ENCODE measurements around the gene CNTNAP2.
"Not testable (repeated sequence)": the region's sequence is repeated elsewhere in the genome, so short reads cannot be mapped to it uniquely, and the experiment has no call there.

CNTNAP2 gene

DNA sequence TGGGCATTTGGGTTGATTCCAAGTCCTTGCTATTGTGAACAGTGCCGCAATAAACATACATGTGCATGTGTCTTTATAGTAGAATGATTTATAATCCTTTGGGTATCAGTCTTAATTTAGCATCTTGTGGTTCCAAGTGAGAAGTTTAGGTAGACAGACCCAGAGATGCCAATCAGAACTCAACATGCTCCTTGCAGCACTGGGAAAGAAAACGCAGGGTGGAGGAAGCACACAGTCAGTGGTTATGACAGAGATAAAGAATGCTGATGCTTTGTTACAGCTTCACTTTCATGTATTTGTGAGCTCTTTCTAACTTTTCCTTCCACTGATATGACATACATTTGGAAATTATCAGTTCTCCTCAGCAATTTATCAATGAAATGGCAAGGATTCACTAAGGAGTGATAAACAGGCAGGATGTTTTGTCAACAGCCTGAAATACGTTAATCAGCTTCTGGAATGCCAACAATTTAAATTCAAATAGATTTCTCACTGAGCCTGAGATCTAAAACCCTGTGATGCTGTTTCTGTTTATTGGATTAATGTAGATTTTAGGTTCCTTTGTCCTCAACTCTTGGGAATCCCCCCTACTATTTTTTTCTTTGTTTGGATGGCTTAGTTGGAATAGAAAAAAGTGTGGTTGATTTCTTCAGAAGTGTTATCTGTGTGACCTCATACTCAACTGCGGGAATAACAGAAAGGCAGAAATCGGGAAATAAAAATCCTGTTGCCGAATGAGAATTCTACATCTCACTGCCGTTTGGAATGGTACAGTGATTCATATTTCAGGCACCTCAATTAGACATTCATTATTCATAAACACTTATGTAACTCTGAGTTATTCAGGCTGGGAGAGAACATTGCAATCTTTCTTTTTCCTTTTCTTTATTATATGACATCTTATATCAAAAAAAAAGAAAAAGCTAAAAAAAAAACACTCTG is 675.0 kb downstream of the CNTNAP2 start:
- DNase-seq: no peak

- no peak for DNase-seq
Observed at GRCh38 chr7:146804620-146805019, 688.0 kb downstream of the CNTNAP2 start.

GRCh38 chr7:146805082-146805481 is 688.5 kb downstream of the CNTNAP2 start:
- no peak for DNase-seq

DNA sequence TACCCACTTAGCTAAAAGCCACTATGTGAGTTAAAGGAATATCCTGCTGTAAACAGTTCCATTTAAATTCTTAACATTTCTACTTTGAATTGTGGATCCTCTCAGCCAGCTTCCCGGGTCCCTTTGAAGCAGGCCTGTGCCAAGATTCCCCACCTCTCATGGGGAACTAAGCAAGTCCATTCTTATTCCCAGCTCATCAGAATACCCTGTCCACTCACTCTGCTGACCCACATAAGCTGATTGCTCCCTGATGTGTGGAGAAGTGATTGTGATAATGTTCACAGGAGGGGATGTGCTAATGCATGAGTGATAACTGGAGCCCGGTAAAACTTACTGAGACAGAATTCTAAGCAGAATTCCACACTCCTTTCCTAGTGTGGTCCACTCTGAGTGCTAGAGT is 709.7 kb downstream of the CNTNAP2 start:
- no peak for DNase-seq

- no peak for DNase-seq
Observed at GRCh38 chr7:146830686-146831085, 714.1 kb downstream of the CNTNAP2 start.

DNA sequence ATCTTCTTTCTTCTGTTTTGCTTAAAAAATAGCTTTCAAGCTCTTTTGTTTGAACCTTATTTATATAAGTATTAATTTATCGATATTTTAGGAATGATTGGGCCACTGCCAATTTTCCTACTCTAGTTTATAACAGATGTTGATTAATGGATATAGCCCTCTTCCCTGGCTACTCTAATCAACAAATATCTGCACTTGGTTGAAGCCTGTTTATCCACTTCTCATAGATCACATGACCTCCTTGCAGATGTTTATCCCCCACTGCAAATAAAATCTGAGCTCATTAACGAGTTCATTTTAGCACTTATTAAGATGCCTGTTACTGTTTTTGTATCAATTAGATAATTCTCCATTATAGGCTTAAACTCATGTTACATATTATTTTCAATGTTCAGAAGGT is 715.3 kb downstream of the CNTNAP2 start:
- no peak for DNase-seq

GRCh38 chr7:146844405-146844804 is 727.8 kb downstream of the CNTNAP2 start:
- DNase-seq: no peak

GRCh38 chr7:146858690-146859089 is 742.1 kb downstream of the CNTNAP2 start:
- DNase-seq: no peak

GRCh38 chr7:146861701-146862100 is 745.1 kb downstream of the CNTNAP2 start:
- DNase-seq: no peak

DNA sequence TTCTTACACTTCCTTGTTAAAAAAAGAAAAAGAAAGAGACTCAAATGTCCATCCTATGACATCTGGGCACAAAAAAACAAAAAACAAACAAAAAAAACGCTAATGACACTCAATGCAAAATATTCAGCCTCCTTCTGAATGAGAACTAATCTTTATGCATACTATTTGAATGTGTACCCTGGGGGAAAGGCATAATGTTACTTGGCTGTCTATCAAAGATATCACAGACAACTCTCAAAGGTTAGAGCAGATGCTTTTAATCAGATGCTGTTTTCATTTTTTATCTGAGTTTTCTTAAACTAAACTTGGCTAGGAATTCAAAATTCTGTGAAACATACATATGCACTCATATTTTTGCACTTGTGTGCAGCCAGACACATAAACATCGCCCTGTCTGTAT is 745.8 kb downstream of the CNTNAP2 start:
- no peak for DNase-seq

GRCh38 chr7:146864644-146865043 is 748.0 kb downstream of the CNTNAP2 start:
- no peak for DNase-seq

DNA sequence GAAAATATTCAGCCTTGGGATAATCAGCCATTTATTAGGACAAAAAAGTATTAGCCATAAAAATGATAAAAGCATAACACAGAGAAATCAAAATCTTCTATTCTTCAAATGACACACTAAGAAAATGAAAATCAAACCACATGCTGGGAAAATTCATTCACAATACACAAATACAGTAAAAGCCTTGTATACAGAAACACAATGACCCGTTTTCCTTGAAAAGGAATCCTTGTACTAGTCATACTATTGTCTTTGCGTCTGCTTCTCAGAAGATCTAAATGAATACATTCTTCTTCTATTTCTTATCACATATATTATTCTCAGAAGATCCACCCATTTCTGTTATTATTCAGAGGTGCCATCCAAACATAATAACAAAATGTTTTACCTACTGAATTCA is 749.1 kb downstream of the CNTNAP2 start:
- no peak for DNase-seq

GRCh38 chr7:146874722-146875121 is 758.1 kb downstream of the CNTNAP2 start:
- DNase-seq: no peak

GRCh38 chr7:146875237-146875785 is 758.7 kb downstream of the CNTNAP2 start:
- DNase-seq: no peak

GRCh38 chr7:146875981-146876380 is 759.4 kb downstream of the CNTNAP2 start:
- no peak for DNase-seq

DNA sequence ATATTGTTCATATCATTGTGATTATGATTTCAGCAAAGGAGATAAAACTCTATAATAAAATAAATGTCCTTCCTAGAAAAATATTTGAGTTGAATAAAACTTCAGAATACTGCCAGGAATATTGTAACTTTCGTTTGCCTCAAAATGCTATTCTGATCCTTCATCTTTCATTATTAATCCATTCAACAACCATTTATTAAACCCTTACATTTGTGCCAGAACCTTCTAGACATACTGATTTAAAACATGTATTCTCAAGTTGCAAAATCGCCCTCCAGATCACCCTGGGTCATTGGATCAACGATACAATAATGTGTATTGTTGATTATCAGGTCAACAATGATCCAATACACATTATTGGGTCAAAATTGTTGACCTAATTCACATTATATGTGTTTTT is 759.8 kb downstream of the CNTNAP2 start:
- no peak for DNase-seq

GRCh38 chr7:146878901-146879300 is 762.3 kb downstream of the CNTNAP2 start:
- no peak for DNase-seq

DNA sequence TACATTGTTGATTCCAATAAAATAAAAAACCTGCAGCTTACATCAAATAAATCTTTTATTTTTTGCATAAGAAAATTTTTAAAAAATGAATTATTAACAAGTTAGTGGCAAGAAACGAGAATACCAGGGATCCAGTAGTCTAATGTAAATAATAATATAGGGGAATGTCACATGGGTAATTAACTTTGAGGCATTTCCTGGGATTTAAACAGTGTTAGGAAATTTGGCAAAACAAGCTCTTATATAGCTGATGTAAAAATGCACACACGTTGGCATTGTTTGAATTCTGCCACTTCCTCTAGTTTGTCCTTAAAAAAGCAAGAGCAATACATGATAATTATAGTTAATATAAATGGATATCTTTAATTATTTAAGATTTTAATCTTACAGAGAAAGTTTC is 768.6 kb downstream of the CNTNAP2 start:
- DNase-seq: no peak

DNA sequence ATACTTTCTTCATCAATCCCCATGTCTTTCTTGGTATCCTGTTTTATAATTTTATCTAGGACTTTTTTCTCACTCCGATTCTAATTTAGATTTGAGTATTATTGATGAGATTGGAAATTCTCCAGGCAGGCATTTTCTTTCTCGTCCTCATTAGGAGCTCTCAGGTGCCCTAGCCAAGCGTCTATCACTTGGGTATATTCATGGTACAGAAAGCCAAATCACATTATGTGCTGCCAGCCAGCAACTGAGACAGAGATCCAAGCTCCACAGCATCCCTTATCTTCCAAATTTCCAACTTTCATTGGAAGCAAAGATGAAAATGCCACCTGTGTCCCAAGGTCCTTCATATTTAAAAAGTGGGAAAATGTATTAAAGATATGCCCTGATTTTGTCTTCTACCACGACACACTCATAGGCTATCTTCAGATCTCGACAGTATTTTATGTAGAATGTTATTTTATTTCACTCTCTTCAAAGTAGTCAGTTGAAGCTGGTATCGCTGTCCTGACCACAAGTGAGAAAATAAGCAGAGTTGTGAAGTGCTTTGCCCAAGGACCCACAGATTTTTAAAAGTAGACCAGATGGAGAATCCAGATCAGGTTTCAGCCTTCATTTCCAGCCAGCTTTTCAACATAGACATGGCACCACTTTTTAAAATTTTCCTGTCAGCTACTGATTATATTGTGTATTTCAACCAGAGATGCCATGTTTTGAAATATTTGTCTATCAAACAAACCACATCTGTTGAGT is 773.4 kb downstream of the CNTNAP2 start:
- no peak for DNase-seq

DNA sequence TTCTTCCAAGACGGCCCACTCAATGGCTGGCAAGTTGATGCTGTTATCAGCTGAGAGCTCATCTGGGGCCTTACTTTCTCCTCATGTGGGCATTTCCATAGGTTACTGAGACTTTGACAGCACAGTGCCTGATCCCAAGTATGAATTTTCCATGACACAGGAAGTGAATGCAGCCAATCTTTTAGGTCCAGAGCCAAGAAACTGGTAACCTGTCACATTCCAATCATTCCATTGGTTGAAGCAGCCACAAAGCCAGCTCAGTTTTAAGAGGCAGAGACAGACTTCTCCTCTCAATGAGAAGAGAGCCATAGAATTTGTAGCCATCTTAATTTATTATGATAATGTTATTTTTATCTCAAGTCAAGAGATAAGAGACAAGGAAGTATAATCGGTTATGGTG is 775.5 kb downstream of the CNTNAP2 start:
- no peak for DNase-seq

DNA sequence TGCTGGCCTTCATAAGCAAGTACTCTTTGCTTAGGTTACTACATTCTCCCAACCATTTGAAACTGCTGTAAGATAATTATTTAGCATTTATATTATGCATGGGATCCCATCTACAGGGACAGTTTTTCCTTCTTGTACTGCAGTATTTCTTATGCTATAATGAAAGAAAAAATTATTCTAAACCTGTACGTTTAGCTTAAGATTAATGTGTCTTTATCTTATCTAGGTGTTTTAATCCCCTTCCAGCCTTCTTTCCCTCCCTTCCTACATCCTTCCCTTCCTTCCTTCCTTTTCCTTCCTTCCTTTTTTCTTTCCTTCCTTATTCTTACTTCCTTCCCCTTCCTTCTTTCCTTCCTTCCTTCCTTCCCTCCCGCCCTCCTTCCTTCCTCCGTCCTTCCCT is 778.3 kb downstream of the CNTNAP2 start:
- no peak for DNase-seq

GRCh38 chr7:146902266-146902665 is 785.7 kb downstream of the CNTNAP2 start:
- DNase-seq: no peak

GRCh38 chr7:146902728-146903127 is 786.1 kb downstream of the CNTNAP2 start:
- no peak for DNase-seq

GRCh38 chr7:146905746-146906145 is 789.1 kb downstream of the CNTNAP2 start:
- DNase-seq: not testable (repeated sequence)

All from hematopoietic multipotent progenitor cell treated with erythropoietin and hydrocortisone succinate and interleukin-3 and kit ligand, for 8 days (in vitro differentiated cells).